Stimulated activated CD8-positive, alpha-beta memory T cell treated with anti-CD3 and anti-CD28 coated beads, Interleukin-7, amount 100 ng/mL, for 1 hour (primary cell): Measurements from ENCODE around the gene PNPLA2.

Experiments used
- DNase-seq, 2 donors: peaks; one replicate each; pipeline ENCODE4 v3.0.0-alpha.2; 2020; ENCODE audit warnings: low read depth in 2 of 2

The PNPLA2 gene

DNA sequence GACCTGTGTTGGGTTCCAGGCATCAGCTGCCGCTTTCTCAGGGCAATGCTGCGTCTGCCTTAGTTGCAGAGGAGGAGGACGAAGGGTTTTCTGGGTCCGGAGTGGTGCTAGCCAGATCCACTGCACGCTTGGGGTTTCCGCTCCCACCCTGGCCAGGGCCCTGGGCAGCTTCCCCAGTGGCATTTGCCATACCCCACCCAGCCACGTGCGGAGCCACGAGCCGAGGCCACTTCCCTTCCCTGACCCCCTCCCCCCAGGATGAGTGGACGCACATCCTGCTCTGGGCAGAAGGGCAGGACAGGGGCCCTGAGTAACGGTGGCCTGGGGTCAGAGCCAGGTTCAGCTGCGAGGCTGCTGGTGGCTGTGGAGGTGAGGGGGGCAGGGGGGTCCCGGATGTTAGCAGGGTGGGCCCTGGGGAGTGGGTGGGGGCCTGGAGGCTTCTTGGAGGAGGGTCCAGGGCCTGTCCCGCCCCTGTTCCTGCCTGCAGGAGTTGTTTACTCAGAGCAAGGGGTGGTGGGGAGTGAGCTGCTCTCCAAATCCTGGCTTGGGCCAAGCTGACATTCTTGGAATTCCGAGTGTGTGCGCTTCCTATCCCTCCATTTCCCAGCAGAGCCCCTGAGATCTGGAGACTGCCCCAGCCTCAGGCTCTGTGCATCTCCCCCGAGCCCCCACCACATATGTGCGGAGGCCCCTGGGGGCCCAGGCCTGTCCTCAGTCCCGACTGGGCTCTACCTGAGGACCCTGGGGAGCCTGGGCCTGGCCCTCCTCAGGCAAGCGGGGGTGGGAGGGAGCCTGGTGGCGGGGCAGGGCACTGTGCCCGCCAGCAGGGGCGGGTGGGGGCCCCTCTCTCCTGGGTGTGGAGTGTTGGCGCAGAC lies 25.3 kb downstream of the PNPLA2 start:
- no peak for DNase-seq

DNA sequence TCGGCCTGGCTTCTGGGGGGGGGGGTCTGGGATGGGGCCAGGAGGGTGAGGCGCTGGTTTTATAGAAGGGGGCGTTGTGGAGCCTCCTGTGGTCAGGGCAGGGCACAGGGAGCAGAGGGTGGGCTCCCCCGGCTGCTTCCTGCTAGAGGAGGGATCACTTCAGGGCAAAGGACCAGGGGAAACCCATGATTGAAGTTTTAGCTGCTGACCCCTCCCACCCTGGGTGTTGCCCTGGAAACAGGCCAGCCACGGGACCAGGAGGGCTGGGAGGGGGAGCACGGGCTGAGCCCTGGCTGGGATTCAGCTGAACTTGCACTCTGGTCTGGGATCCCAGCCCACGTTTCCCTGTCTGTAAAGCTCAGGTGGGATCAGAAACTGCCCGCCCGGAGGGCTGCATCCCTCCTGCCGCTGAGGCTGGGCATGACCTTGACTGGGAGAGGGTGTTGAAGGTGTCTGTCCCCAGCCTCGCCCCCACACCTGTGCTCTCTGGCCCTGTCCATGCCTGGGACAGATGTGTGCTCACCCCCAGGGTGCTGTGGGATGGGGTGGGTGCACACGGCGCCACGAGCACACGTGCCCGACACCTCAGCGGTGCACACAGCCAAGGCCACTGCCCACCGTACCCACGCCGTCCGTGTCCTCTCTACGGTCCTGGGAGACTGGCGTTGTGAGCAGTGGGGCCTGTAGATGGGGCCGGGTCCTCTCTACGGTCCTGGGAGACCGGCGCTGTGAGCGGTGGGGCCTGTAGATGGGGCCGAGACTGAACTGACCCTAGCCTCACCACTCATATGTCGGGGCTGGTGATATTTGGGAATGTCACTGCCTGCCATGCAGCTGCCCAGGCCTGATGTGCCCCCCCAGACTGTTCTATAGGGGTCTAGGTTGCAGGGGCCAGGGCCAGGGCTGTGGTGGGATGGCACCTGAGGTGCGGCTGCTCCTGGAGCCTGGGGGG lies 26.3 kb downstream of the PNPLA2 start:
- no peak for DNase-seq

DNA sequence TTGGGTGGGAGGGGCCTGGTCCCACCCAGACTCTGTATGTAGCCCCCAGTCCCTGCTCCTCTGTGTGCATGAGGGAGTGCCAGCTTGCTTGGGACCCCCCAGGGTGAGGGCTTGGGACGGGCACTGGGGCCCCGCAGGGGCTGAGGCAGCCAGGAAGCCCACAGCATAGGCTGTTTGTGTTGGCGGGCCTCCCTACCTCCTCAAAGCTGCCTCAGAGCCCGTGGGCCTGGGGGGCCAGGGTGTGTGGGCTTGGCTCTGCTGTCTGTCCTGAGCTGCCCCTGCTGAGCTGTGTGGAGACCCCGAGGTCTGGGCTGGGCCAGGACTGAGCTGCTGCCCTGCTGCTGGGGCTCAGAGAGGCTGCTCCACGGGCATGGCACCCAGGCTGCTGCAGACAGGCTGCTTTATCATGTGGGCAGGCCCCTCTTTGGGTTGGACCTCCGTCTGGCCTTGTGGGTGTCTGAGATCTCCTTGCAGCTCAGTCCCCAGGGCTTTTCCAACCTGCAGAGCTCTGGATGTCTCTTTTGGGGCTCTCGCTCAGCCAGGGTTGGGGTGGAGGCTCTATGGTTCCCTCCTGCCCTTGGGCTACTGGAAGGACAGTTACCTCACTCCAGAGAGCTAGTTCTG lies 27.3 kb downstream of the PNPLA2 start:
- no peak for DNase-seq

DNA sequence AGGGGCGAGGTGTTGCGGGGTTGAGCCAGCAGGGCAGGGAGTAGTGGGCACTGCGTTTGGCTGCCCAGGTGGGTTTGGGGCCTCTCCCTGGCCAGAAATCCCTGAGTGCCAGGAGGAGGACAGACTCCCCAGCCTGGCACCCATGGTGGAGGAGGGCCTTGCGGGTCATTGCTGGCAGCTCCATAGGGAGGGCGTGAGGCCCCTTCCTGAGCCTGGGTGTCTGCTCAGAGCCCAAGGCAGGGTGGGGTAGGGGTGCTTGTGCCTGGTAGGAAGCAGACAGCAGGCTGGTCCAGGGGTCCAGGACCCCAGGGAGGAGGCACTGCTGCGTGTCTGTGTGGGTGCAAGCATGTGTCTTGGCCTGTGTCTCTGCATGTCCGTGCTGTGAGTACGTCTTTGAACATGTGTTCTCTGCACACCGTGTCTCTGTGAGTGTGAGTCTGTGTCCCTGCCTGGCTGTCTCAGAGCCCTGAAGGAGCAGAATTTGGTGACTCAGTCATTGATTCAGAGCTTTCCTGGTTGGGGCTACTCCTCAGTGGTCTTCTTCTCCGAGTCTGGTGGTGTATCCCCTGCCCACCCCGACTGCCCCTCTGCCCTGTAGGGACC lies 27.9 kb downstream of the PNPLA2 start:
- no peak for DNase-seq

DNA sequence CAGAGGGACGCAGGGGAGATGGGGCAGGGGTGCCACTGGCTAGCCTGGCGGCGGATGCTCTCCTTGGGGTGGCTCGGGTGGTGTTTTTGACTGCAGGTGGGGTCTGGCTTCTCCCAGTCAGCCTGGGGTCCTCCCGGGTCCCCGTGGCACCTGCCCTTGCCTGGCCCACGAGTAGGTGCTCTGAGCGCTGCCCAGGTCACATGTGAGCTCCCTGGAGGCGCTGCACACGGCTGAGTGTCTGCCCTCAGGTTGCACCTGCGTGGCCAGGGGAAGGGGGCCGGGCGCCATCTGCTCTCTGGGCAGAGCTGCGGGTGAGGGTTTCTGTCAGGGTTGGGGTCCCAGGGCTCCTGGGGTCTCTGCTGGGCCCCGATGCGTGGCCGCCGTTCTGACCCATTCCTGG lies 29.2 kb downstream of the PNPLA2 start:
- DNase-seq: no peak

DNA sequence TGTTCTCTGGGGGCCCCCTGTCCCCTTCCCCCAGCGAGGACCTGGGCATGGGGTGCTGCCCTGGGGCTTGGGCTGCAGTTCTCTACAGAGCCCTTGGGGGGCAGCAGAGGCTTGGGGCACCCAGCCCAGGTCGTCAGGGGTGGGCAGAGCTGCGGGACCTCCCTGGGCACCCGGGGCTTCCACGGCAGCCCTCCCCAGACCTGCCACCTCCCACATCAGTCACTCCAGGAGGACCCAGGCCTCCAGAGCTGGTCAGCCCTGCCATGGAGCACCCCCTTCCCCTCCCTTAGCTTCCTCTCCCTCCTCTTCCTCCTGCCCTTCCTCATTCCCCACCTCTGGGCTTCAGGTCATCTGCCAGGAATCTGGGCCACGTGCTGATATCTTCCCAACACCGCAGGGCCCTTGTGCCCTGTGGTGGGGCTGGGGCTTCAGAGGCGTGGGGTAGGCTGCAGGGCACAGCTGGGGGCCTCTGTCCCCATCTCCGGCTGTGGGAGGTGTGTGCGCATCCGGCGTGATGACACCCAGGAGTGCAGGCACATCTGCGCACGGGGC lies 29.7 kb downstream of the PNPLA2 start:
- peak; percentile 44 to 48 for DNase-seq

DNA sequence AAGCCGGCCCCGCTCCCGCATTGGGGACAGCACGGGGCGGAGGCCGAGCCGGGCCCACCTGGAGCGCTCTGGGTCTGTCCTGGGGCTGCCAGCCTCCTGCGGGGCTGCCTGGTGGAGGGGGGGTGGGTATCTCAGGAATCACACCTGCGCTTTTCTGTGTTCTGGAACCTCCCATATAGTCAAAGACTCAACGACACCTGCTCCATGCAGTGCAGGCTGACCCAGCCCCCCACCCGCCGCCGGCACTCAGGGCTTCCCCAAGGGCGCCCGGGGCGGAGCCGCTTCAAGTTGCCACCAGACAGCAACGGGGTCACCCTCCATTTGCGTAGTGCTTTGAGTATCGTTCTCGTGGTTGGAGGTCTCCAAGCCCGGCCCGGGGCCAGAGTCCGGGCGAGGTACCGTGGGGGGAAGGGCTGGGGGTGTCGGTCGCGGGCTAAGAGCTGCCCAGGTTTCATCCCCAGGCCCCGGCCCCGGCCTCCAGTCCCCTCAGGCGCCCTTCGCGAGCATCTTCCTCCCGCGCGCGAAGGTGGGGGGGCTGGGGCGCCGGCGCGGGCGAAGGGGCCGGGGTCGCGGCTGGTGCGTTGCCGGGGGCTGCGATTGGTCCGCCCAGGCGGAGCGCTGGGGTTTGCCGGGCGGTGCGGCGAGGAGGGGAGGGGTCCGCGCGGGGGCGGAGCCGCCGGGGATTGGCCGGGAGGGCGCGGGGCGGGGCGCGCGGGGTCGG lies 30.6 kb downstream of the PNPLA2 start:
- DNase-seq: no peak

DNA sequence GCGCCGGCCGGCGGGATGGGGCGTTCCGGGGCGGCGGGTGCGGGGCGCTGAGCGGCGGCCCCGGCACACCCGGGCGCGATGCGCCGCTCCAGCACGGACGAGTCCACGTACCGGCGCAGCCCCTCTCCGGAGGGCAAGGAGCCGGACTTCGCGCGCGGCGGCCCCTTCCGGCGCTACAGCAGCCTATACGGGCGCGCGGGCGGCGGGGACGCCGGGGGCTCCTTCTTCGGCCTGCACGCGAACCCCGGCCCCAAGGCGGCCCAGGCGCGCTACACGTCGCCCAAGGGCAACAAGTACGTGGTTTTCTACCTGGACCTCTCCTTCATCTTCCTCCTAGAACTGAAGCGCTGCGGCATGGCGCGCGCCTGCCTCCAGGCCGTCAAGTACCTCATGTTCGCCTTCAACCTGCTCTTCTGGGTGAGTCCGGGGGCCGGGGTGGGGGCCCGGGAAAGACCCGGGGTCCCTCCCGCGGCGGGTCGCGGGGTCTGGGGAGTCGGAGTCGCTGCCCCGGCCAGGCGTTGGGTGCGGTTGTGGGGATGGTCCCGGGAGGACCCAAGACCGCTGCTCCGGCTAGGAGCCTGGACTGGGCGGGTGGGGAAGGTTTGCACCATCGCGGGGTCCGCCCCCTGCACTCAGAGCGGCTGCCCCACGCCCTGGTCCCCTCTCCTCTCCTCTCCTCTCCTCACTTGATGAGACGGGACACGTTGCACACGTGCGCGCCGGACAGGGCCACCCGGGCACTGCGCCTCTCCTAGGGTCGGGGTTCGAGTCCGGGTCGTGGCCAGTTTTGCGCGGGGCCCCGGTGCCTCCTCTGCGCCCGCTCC lies 31.4 kb downstream of the PNPLA2 start:
- no peak for DNase-seq

DNA sequence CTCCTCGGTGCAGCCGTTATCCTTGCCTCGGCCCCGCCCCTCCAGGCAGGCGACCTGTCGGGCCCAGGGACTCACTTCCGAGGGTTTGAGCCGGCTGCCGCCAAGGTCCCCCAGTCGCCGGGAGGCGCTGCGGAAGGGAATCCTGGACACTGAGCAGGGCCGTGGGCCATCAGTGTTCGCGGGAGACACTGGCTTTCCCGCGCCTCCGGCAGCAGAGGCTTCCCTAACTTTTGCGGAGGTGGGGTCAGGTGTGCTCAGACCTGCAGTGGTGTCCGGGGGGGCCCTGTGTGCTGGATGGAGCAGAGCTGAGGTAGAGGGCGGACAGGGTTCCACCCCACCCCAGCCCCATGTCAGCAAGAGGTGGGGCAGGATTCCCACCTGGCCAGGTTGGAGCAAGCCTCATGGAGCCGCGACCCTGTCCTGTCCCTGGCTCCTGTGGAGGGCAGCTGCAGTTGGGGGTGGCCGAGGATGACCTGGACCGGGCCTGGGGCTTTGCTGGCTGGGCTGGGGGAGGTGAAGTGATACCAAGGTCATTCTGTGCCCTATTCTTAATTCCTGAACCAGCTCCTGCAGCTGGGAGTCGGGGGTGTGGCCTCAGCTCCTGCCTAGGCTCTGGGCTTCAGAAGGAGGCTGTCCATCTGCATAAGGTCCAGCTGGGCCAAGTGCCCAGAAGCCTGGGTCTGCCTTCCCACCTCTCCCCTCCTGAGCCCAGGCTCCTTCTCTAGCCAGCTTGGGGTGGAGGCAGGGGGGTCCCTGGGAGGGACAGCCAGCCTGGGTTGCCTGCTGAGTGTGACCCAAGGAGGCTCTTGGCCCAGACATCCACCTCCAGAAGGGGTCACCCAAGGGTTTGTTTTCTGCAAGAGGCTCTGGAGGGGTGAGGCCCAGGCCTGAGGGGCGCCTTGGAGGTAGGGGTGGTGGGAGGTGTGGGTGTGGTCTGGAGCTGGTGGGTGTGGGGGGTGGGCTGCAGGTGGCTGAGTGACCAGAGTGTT lies 32.4 kb downstream of the PNPLA2 start:
- DNase-seq: no peak

DNA sequence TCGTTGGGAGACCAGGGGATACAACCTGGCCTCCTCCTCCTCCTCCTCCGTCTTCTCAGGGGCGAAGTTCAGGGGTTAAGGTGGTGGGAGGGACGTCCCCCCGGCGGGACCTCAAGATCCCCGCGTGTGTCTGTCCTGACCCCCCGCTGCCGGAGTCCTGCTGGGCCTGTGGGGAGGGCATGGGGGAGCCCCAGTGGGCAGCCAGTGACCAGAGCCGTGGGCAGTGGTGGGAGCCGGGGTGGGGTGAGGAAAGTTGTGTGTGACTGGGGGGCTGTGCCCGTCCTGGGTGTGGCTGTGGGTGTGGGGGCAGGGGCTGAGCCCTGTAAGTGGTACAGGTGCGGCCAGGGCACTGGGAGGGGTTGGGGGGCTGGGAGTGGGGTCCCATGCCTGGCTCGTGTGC lies 34.0 kb downstream of the PNPLA2 start:
- DNase-seq: no peak

DNA sequence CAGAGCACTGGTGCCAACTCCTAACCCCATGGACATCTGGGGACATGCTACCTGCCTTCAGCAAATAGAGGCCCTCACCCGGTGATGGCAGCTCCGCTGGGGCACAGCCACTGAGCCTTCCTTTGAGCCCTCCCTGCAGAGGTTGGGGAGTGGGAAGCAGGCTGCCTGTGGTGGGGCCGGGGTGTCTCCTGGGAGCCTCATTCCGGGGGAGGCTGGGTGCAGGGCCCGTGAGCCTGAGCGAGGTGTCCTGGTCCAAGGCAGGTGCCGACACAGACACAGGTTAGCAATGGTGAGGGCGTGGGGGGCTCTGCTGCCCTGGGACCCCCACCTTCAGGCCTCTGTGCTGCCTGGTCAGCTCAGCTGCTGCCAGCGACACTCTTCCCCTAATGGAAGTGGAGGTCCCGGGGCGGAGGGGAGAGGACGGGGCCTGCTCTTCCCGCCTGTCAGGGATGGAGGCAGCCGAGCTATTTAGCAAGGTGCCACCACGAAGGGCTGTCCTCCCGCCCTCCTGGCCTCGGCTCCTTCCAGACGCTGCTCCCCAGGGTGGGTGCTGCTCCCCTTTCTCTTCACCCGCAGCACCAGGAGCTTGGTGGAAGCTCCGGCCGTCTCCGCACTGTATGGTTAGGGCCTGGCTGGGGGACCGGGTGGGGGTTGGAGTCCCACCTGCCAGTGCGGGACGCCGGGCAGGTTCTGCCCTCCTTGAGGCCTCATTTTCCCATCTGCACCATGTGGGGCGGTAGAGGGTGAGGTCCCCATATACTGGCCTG lies 35.2 kb downstream of the PNPLA2 start:
- no peak for DNase-seq

DNA sequence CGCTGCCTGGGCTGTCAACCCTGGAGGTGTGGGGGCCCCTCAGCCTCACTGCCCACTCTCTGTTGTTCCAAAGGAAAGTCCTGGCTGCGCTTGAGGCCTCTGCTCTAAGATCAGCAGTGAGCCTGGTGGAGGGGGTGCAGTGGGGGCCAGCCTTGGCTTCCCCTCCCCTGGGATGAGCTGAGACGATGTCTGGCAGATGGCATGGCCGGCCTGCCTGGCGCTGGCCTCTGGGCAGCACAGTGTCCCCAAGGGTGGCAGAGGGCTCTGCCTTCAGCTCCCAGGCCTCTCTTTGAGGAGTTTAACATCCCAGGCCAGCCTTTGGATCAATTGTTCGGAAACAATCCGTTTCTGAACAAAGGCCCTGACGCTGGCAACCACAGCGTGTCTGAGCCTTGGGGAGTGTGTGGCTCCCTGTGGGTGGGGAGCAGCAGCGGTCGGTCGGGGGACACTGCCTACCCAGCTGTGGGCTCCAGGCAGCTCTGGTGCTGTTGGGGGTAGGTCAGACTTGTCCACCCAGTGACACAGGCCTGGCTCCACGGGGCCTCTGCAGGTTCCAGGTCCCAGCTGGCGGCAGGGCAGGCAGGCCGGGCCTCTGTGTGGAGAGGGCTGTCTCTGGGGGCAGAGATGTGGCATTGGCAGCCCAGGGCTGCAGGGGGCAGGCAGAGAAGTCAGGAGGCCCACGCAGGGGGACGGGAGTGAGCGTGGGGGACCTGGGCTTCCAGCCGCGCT lies 36.1 kb downstream of the PNPLA2 start:
- DNase-seq: no peak

DNA sequence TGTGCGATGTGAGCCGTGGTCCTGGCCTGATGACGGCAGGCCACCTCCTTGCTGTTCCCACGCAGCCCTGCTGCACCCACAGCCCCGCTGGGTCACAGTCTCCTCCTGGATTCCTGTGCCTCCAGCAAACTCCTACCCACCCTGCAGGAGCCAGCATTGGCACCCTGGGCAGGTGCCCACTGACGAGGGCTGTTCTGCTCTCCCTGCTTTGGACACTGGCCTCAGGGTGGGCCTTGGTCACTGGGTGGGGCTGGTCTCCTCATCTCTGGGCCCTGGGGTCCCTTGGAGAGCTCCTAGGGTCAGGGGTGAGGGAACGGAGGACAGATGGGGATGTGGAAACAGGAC lies 36.6 kb downstream of the PNPLA2 start:
- DNase-seq: no peak

DNA sequence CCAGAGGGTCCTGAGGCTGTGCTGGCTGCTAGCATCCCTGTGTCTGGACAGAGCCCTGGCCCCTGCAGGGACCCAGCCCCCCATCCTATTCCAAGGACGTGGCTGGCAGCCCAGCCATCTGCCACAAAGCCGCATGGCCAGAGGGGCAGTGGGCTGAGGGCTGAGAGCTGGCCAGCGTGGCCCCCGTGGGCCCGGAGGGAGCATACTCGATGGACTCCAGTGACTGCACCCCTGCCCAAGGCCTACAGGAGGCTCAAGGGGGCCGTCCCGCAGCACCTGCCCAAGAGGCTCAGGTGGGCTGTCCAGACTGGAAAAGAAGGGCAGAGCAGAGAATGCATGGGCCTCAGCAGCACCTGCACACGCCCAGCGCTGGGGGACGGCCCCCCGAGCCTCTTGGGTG lies 37.1 kb downstream of the PNPLA2 start:
- no peak for DNase-seq

DNA sequence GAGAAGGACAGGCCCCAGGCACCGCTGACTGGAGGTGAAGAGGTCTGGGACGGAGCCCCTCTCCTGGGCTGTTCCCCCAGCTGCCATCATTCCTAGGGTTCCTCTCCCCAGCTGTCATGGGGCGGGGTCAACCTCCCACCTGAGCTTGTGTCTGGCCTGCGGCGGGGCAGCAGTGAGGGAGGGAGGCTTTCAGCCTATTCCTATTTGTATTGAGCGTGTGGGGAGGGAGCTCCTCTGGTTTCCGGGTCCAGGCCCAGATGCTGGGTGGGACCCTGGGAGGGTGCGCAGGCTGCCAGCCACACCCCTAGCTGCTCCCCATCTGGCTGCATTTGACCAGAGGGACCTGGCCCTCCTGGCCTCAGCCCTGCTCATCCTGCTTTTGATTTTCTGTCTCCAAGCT lies 37.7 kb downstream of the PNPLA2 start:
- DNase-seq: no peak

DNA sequence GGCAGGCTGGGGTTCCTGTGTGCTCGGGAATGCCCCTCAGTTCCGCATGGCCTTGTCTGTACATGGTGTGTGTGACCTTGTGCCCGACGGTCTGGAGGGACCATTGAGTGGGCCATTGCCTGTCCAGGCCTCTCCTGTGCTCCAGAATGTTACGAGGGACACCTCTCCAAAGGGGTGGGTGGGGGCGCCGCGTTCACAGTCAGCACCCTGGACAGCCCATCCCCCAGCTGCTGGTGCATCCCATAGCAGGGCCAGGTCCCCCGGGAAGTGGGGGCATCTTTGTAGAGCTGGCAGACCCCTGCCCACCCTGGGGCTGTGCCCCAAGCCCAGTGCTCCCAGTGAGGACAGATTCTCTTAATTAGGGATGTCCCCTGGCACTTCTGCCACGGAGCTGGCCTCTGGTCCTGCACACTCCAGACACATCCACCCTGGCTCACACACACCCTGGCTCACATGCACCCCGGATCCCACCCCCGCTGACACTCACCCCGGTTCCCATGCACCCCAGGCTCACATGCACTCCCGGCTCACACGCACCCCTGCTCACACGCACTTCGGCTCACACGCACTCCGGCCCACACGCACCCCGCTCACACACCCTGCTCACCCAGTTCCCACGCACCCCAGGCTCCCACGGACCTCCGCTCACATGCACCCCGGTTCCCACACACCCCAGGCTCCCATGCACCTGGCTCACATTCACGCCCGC lies 39.5 kb downstream of the PNPLA2 start:
- DNase-seq: no peak
